OCI-LY7 (cell line): ENCODE measurements around the gene FRAS1.

ENCODE experiments used
- CTCF ChIP-seq: fragments of 200-600 bp; sonication (generic); conservative IDR thresholded peaks from 2 replicates; pipeline ENCODE4 v1.5.1; 2014; ENCODE audit warnings: mild to moderate bottlenecking, antibody characterized with exemption, low read length, moderate library complexity, mixed read lengths
- EZH2phosphoT487 ChIP-seq: fragments of 200-600 bp; sonication (generic); IDR thresholded peaks from 2 replicates; pipeline ENCODE4 v1.6.1; 2018; ENCODE audit warnings: low read depth, borderline replicate concordance, mild to moderate bottlenecking, mixed run types, antibody characterized with exemption, low read length, moderate library complexity, mixed read lengths

DNA sequence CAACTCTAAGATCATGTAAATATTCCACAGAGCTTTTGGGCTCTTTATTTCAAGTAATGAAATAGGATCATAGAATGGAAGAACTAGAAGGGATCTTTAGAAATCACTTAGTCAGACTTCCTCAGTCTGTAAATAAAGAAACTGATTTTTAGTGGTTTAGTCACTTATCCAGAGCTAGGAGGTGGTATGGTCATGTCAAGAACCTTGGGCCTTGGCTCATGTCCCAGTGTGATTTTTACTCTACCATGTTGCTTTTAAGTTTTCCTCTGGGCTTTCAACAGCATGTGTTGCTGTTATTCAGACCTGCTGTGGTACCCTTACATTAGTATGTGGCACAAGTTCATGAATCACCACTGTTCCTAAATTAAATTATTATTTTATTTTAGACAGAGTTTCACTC is 184.9 kb downstream of the FRAS1 start:
- TF ChIP-seq CTCF, result no peak
- TF ChIP-seq EZH2phosphoT487, result no peak
